ENCODE data around the gene MALSU1.
A peak's percentile ranks its signal among the peaks of the same experiment; 100 is the strongest.
"Not testable (repeated sequence)": the region's sequence is repeated elsewhere in the genome, so short reads cannot be mapped to it uniquely, and the experiment has no call there.

Gene MALSU1

DNA sequence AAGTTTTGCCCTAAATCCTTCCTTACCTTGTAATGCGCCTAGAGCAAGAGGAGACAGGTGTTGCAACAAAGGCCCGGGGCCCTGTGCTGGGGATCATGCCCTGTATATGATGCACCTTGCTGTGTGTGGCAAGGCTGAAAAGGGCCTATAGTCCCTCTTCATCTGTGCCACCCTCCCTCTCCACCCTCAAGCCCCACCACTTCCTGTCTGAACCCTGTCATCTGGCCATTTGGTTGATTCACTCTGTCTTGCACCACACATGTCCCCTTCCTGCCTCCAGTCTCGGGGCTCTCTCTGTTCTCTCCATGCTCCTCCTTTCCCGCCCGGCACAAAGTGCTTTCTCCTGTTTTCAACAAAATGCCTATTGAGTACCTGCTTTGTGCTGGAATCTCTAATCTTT lies 11.5 kb upstream of the MALSU1 start:
- DNase-seq: no peak

DNA sequence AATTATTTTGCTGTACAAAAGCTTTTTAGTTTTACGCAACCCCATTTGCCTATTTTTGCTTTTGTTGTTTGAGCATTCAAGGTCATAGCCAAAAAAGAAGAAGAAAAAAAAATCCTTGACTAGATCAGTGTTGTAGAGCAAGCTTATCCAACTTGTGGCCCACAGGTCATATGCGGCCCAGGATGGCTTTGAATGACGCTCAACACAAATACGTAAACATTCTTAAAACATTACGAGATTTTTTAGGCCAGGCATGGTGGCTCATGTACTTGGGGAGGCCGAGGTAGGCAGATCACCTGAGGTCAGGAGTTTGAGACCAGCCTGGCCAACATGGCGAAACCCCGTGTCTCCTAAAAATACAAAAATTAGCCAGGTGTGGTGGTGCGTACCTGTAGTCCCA lies 8.1 kb upstream of the MALSU1 start:
- no peak for DNase-seq

DNA sequence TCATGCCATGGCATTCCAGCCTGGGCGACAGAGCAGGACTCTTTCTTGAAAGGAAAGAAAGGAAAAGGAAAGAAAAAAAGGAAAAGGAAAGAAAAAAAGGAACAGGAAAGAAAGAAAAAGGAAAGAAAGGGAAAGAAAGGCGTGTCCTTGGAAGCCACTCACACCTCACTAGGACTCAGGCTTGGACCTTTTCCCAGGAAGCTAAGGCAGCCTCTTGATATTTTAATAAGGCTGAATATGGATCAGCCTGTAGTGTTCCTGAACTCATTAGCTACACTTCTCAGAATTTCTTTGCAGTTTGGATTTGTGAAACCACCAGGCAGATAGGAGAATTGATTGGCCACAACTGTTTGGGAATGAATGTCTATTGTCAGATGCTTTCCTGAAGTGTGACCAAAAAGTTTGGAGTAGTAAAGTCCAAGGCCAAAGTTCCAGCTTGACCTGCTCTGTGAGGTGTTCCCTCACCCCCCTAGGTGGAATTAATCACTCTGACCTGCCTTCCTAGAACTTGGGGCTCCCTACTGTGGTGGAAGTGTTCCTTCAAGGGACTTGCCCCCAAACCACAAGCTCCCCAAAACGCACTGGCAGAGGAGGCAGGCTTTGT lies 7.1 kb upstream of the MALSU1 start:
- no peak for DNase-seq

DNA sequence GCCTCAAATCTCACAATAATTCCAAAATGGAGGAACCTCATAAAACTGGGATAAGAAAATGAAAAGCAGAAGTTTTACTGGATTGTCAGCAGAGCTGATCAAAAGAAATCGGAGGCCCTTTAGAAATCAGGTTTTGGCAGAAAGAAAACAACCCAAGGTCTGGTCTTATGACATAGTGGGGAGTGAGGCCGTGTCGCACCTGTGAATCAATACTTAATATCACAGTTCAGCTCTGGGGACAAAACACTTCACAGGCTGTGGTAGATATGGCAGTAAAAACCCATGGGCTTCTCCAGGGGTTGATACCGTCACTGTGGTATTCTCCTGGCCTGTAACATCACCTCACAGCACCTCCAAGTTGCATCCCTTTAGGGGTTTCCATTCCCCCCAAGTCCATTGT lies 6.5 kb upstream of the MALSU1 start:
- no peak for DNase-seq

DNA sequence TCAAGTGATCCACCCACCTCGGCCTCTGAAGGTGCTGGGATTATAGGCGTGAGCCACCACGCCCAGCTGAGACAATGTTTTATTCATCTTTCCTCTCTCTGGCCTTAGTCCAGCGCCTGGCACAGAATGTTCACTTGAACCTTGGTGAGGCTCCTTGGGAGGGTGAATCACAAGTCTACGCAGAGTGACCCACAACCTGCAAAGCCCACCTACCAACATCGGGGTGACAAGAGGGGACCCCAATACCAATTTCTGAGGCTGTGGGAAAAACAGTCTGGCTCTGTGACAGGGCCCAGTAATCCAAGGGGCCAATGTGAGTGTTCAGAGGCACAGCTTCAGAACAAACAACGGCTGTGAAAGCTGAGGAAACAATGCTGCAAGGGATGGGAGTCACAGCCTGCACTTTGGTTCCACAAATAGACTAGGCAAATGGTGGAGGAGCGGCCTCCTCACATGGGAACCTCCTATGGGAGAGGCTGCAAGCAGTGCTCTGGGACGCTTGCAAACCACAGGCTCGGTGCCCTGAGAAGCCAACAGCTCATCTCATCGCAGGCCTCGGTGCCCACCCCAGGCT lies 5.6 kb upstream of the MALSU1 start:
- DNase-seq: no peak

DNA sequence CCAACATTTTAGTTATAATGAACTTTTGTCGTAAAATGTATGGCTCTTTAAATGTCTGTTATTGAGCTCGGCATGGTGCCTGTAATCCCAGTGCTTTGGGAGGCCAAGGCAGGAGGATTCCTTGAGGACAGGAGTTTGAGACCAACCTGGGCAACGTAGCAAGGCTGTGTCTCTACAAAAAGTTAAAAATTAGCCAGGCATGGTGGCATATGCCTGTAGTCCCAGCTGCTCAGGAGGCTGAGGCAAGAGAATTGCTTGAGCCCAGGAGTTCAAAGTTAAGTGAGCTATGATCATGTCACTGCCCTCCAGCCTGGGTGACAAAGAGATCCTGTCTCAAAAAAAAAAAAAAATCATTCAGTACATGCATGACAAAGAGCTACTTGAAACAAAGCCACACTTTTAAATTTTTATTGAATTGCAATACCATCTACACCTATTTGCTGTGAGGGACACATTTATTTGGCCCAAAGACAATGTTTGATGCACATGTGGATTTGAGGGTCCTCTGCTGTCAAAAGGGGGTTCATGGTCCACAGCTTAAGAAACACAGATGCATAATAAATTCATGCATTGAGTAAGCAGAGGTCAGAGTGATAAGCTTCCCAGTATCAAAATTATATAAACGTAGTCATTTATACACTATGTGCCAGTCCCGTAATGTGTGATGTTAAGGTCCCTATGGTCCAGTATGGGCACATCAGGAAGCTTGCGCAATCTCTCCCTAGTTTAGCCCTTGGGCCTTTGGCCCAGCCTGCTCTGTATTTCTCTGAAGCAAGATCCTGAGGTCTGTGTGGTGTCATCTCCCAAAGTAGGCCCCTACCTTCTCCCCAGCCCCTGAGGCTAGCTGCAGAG lies 4.4 kb upstream of the MALSU1 start:
- no peak for DNase-seq

DNA sequence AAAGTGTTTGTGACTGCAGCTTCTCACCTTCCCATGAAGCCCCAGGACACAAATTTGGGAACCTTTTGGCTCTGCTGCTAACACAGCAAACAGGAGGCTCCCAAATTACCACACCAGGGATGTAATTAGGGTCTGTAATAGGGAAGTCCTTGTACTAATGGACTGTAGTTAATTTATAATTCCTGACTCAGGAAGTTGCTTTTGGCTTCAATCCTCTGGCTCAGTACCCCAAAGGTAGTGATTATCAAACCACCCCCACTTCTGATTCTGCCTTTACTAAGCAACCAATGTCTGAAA lies 3.8 kb upstream of the MALSU1 start:
- no peak for DNase-seq

DNA sequence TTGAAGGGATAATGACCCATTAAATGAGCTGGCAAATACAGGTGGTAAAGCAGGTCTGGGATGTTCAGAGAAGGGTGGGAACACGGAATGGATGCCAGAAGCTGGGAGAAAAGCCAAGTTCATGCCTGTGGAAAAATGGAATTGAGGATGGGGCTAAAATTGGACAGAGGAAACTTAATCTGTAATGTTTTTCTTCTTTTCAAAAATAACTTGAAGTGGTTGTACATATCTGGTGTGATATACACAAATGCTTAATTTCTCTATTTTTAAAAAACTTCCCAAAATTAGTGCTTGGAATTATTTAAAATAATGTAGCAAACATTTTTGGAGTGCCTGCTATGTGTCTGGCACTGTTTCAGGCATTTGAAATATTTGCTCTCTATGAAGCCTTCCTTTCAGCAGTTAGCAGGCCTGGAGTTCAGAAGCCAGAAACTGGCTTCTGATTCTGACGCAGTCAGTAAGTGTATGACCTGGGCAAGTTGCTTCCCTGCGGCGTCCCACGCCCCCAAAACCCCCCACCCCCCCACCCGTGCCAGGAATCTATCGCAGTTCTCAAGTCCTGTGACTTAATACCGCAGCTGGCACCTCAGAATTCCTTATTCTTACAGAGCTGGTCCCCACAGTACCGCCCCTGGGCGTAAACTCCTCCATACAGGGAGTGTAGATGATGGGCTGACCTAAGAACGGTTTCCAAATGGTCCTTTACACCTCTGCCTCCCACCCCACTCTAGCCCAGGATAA lies 828 bp upstream of the MALSU1 start:
- peak; percentile 73 for DNase-seq

DNA sequence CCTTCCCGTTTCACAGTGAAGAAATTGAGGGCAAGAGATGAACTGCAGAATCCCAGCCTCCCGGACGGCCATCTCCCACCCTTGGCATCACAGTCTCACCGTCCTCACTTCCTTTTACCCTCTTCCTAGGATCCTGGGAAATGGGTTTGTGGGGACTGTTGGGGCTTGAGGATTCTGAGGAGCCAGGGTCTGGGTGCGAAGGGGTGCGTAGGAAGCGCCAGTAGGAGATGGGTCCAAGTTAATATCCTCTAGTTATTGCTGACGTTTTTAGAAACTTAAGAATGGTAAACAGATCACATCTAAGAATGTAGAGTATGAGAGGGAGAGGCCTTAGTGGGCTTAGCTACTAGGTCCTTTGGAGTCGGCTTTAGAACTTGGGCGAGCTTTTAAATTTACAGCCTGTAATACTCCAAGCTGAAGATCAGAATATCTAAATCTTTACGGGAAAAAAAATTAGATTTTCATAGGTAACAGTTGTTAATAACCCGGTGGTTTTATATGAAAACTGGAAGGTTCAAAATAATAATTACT lies 696 bp downstream of the MALSU1 start:
- DNase-seq: no peak

DNA sequence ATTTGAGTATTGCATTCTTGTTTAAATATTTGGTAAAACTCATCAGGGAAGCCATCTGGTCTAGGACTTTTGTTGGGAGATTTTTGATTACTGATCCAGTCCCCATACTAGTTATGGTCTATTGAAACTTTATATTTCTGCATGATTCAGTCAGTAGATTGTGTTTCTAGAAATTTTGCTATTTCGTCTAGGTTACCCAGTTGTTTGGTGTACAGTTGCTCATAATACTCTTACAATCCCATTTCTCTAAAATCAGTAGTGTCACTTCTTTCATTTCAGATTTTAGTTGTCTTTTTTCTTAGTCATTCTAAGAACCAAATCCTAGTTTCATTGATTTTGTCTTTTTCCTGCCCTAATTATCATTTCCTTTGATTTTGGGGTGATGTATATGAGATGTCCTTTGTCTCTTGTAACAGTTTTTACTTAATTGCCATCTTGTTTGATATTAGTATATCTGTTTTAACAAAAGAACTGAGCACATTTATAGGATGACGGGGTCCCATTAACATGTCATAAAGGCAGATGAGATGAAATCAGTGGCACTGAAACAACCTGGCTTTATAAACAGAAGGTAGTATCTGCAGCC lies 7.9 kb downstream of the MALSU1 start:
- no peak for DNase-seq

DNA sequence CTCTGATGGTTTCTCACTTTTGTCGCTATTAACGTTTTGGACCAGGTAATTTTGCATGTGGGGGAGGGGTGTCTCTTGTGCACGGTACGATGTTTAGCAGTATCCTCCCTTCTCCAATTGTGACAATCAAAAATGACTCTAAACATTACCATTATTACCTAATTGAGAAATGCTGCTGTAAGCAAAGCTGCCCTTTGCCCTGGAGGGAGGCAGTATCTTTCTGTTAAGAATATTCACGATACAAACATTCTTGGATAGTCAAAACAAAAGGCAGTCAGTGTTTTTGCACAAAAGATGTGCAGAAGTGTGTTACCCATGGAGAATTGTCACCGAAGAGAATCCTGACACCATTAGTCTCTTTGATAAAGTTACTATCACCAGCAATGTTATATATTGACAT lies 9.6 kb downstream of the MALSU1 start:
- DNase-seq: no peak

DNA sequence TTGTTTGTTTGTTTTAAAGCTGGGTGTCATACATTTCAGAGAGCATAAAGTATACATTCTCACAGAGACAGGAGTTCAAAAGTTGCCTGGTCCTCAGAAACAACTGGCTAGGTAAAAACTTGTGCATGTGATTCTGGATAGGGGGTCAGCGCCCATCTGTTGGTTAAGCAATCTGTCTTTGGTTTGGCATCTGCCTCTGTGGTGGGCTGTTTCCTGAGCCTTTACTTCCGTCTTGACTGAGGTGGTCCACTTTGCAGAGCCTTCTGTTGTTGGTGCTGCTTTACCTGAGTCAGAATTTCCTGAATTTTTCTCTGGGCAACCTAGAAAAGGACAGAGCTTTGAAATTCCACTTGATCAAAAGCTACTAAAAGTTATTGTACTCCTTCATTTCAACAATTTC lies 13.0 kb downstream of the MALSU1 start:
- not testable (repeated sequence) for DNase-seq

DNA sequence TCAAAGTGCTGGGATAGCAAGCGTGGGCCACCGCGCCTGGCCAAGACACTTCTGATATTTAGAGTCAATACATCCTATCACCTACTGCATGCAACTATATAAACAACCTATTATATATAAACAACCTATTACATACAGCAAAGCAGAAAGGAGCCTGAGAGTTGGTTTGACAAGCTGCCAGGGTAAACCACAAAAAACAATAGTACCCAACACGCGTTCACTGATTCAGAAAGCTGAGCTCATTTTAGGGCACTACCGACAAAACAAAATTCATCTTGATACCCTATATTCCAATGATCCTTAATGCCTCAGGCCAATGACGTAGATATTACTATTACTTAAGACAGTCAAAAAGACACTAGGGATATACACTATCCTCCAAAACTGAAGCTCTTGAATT lies 16.2 kb downstream of the MALSU1 start:
- DNase-seq: no peak

DNA sequence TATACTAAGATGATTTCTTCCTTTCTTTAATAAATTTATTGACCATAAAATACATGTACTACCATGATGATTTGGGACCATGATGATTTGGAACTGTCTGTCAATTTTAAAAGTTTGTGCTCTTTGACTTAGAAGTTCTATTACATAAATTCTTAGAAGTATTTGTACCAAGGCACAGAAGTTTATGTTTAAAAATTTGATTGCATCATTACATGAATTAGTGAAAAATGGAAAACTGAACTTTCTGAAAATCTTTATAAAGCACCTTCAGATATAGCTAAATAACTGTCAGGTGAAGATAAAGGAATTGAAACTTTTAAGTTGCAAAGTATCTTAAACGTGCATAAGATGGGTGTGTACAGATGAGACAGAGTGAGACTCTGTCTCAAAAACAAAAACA lies 32.0 kb downstream of the MALSU1 start:
- no peak for DNase-seq

DNA sequence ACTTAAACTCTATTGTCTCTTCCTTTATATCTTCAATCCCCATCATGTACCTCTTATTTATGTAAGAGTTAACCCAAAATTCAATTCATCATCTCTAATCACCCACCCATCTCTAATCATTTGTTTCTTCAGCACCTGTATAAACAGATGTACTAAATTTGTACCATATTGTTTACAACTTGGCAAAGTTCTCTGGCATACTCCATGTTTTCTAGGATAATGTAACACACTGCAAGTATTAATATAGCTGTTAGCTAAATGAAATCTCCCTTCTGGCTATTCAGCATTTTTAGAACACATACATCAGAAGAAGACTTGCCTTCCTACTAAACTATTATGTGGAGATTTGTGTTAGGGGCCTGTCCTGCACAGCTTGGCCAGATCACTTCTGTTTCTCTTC lies 33.1 kb downstream of the MALSU1 start:
- no peak for DNase-seq

DNA sequence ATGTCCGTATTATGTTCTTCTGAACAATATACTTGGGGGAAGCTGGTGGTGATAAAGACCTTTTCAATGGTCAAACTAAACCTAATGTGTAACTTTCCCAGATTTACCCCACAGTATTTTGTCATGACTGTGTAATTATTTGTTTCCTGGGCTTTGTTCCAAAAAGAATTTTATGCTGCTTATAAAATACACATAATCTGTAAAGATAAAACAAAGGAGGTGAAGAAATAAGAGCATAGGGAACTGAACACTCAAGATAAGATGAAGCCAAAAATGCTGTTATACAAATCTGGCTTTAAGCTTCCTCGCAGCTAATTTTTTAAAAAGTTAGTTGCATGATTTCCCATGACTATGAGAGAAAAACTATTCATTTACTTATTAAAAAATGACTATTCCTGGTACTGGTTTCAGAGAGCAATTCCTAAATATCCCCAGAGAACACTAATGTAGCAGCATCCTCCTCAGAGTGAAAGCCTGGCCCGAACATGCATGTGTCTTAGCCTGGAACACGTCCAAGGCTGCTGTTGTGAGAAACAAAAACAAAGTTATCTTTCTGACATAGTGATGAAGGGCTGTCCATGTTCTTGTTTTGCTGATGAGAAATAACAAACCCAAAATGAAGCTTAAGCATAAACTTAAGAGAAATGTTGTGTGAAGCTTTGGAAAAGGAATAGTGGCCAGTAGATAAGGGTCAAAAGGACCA lies 33.9 kb downstream of the MALSU1 start:
- DNase-seq: peak; percentile 34

DNA sequence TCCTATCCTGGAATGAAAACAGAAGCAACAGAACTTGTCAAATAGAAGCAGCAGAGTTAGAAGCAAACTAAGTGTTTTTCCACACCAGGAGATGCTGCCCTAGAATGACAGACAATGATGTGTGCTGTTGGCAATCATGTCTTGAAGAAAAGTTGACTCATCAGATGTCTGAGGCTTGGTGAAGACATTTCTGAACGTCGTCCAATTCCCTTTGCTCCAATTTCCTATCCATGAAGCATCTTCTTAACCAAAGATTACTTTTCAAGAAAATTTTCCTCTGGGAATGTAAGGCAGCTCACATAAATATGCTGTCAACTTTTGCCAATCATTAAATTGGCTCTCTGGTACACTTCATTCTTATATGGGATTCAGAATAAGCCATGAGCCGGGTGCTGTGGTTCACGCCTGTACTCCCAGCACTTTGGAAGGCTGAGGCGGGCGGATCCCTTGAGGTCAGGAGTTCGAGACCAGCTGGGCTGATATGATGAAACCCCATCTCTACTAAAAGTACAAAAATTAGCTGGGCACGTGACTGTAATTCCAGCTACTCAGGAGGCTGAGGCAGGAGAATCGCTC lies 34.6 kb downstream of the MALSU1 start:
- DNase-seq: peak; percentile 95

DNA sequence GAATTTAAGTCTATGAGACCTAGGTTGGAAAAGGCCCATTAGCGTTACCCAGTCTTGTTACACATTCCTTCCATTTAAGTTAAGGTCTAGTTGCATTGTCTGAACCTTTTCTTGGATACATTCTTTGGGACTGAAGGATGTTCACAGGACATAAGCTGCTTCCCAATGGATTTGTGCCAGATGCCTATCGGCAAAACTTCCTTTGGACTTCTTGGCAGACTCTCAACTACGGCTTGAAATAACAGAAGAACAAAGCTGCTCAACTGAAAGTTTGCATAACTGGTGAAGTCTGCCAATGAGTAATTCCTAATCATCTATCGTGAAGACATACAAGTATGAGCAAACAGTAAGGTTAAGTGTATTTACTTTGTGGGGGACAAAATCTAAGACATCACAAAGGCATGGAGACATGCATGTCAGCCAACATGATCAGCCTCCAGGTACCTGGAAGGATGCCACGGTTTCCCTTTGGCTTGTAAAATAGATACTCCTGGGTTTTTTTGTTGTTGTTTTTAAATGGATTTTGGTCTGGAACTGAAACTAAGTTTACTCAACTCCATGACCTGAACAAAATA lies 35.4 kb downstream of the MALSU1 start:
- peak; percentile 98 for DNase-seq

DNA sequence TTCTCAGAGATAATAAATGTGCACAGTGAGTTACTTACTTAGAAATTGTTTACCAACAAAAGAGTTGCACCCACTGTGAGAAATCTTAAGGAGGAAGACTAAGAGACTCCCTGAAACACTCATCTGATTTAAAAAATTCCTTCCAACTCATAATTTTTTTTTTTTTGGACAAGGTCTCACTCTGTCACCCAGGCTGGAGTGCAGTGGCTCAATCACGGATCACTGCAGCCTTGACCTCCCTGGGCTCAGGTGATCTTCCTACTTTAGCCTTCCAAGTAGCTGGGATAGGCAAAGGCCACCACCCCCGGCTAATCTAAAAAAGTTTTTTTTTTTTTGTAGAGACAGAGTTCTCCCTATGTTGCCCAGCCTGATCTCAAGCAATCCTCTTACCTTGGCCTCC lies 36.0 kb downstream of the MALSU1 start:
- no peak for DNase-seq

DNA sequence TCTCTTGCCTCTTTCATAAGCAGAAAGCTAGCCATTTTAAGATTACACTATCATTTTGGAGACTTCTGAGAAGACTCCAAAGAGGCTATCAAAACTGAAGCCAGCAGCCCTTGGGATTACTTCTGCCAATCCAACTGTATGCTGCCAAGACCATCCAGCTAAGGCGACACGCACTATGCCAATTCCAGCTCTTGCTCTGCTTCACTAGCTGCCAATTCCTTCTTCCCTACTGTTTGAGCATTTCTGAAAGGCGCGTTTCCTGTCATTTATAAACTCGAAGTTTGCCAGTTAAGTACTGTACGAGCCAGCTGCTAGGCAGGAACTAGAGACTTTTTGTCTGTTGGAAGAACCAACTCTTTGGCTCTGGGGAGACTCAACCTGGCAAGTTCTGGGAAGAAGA lies 36.5 kb downstream of the MALSU1 start:
- no peak for DNase-seq

DNA sequence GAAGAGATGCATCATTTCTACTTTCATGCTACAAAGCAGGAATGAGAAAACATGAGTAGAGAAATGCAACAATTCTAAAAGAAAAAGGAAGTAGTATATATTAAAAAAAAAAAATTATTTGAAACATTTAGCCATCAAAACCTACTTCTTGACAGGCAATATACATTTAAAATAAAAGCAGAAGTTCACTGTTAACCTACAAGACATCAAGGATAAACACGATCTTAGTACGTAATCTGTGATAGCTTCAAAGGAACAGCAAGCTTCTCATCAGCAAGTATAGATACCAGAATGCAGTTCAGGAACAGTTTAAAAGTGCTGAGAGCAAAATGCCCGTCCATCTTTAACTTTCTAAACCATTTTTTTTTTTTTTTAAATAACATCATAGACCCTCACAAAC lies 36.9 kb downstream of the MALSU1 start:
- DNase-seq: no peak

DNA sequence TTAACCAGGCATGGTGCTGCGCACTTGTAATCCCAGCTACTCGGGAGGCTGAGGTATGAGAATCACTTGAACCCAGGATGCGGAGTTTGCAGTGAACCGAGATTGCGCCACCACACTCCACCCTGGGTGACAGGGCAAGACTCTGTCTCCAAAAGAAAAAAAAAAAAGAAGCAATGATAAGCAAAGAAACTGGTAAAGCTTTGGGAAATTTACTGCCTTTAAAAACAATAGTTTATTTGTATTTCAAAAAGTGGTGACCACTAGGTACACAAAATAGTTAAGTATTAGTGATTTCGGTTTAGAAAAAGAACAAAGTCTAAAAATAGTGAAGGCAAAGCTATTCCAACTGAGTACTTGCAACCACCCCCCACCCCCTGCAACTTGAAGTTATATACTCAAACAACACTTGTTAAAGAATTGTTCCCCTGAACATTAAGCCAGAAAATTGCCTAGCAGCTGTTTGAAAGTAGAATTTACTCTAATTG lies 37.7 kb downstream of the MALSU1 start:
- DNase-seq: no peak
